Heart right ventricle (tissue), 16 donors: ENCODE data around the gene UBASH3B. TPM values are rescaled to one million over a fixed set of nuclear protein-coding genes. Genes with fewer than 3 reads are reported as not detected.

Source experiments
- ATAC-seq, 8 donors: fragments of 200-7000 bp; cut with Tn5 transposase; one replicate each; pipeline ENCODE4 v1.9.1; 2020; ENCODE audit warnings: mild to moderate bottlenecking in 8 of 8, moderate library complexity in 8 of 8, moderate number of reproducible peaks in 1 of 8
- DNase-seq, 2 donors: peaks; one replicate each; pipeline ENCODE4 v3.0.0-alpha.2; 2020
- H3K27ac ChIP-seq, 10 donors: fragments of 200-600 bp; sonication (generic) in 2 of 10; one replicate each; pipeline versions ENCODE4 v1.5.0 to v1.8.0; 2020 to 2022; ENCODE audit warnings: mild to moderate bottlenecking in 3 of 10
- H3K27me3 ChIP-seq, 7 donors: fragments of 200-600 bp; one replicate each; pipeline ENCODE4 v1.8.0; 2021 to 2022; ENCODE audit warnings: mild to moderate bottlenecking in 2 of 7
- H3K36me3 ChIP-seq, 9 donors: fragments of 200-600 bp; sonication (generic) in 1 of 9; one replicate each; pipeline versions ENCODE4 v1.5.0 to v1.8.0; 2020 to 2022; ENCODE audit warnings: mild to moderate bottlenecking in 2 of 9
- H3K4me1 ChIP-seq, 9 donors: fragments of 200-600 bp; sonication (generic) in 1 of 9; one replicate each; pipeline versions ENCODE4 v1.5.0 to v1.8.0; 2020 to 2022; ENCODE audit warnings: mild to moderate bottlenecking in 4 of 9
- H3K4me3 ChIP-seq, 10 donors: fragments of 200-600 bp; sonication (generic) in 2 of 10; one replicate each; pipeline versions ENCODE4 v1.5.0 to v1.8.0; 2020 to 2022; ENCODE audit warnings: mild to moderate bottlenecking in 7 of 10, moderate library complexity in 2 of 10
- H3K9me3 ChIP-seq, 11 donors: fragments of 200-600 bp in 10 of 11; sonication (generic) in 2 of 11; one replicate each; pipeline versions ENCODE4 v1.5.0 to v1.8.0; 2013 to 2022; ENCODE audit warnings: mild to moderate bottlenecking in 2 of 11, control low read depth in 1 of 11, moderate library complexity in 1 of 11
- WGBS, 2 donors: extraction: QIAGEN DNeasy Blood & Tissue Kit; methylation state at CpG; one replicate each; pipeline ENCODE4 v1.1.7; 2013; ENCODE audit warnings: inconsistent platforms in 1 of 2; 5-methylcytosine and 5-hydroxymethylcytosine counted together
- intact Hi-C, 10 donors: fragments of 100-400 bp; cut with DNase I; formaldehyde crosslinking; loops; one replicate each; pipeline versions ENCODE4 v1.11.1 to v1.14.2; 2022
- polyA plus RNA-seq, 2 donors: library from polyadenylated mRNA; stranded (reverse); fragments of 200-250 nt; gene quantifications; one replicate each; pipeline ENCODE4 v1.2.3, GENCODE V29; 2013
- total RNA-seq, 10 donors: library from RNA; stranded (reverse); fragmentation: NEBNext Ultra II Directional in 3 of 10; extraction: Animal tissue kit (Norgen Biotek cat#: 25700) in 3 of 10; gene quantifications; one replicate each; pipeline versions ENCODE4 v1.2.1 to v1.2.4, GENCODE V29; 2021 to 2023
- TF ChIP-seq, protein P1 (sequence below), 9 donors: fragments of 200-600 bp; sonication (generic) in 2 of 9; IDR thresholded peaks; one replicate each; pipeline versions ENCODE4 v1.5.0 to v1.8.0; 2021 to 2022; ENCODE audit warnings: antibody characterized with exemption in 9 of 9, mild to moderate bottlenecking in 5 of 9, moderate library complexity in 1 of 9
- donor health status: Arrhythmogenic right ventricular cardiomyopathy.
- donor health status: ischemic (EF 13 %, LVEDD 7.1; RV severe dilation, severe dysfunction).
- donor health status: healthy with polysubstance abuse.
- donor health status: DM: no; HTN: yes; CAD: no.
- donor health status: DM: no; HTN: no; CAD: no.
- donor health status: ischemic (EF 25% LVEDD 6.9; RV normal size, moderate dysfunction).
- donor health status: ischemic (EF 25% LVEDD 5.7; RV mildly dilated, moderate dysfunction).
- donor health status: healthy.
- donor health status: DM: yes; HTN: yes; CAD: no.
- donor health status: Ischemic cardiomyopathy.
- donor health status: ischemic (EF 35%, LVEDD 5.7; RV mildly dilated, moderate dysfunction).
- donor health status: nonischemic (EF 11% LVEDD 7.7; RV severe dilation, severe dysfunction).
- donor health status: DM: yes; HTN: yes; CAD: no.
- donor health status: PGD.
- donor health status: ischemic (EF 29% LVEDD 5.4; RV normal size, mild dysfunction).
- donor health status: nonischemic (EF 23%, LVEDD 6.1; RV moderate dilation, normal function).

The UBASH3B gene
- total and polyA plus RNA-seq, 12 donors = 0.51 to 8.0 (median 1.5) TPM

DNA sequence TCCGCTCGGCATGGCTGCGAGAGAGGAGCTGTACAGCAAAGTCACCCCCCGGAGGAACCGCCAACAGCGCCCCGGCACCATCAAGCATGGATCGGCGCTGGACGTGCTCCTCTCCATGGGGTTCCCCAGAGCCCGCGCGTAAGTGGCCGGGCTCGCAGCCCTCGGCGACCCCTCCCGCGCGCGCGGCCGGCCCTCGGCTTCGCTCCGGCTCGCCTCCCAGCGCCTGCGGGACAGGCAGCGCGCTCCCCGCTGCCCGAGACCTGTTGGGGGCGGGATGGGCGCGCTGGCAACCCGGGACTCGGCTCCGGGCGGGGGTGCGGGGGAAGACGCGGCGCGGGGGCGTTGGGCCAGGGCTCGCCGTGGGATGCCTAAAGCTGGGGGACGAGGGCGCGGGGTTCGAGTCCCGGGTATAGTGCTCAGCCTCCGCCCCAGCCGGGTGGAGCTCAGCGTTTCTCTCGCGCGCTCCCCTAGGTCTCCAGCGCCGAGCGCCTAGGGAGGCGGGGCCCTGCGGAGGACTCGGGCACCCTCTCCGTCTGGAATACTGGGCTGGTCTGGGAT is 630 bp downstream of the UBASH3B start:
- Histone ChIP-seq H3K36me3 (no peaks in the 10 kb centered on the region), H3K4me3 (peak overlapping the region; percentile 61 to 96 (median 78)), H3K27ac (peak overlapping the region; percentile 34 to 97 (median 87)), H3K4me1 (peaks cover 4 to 57% (median 15%) of the 10 kb centered on the region in 9 donors), H3K9me3 (peaks cover 0 to 4% (median 0%) of the 10 kb centered on the region in 11 donors), H3K27me3 (peaks cover 0 to 19% (median 7%) of the 10 kb centered on the region in 7 donors)
- DNase-seq (peak; percentile 36 to 49), ATAC-seq (peak; percentile 64 to 84 (median 68))
- TF ChIP-seq, protein P1, sequence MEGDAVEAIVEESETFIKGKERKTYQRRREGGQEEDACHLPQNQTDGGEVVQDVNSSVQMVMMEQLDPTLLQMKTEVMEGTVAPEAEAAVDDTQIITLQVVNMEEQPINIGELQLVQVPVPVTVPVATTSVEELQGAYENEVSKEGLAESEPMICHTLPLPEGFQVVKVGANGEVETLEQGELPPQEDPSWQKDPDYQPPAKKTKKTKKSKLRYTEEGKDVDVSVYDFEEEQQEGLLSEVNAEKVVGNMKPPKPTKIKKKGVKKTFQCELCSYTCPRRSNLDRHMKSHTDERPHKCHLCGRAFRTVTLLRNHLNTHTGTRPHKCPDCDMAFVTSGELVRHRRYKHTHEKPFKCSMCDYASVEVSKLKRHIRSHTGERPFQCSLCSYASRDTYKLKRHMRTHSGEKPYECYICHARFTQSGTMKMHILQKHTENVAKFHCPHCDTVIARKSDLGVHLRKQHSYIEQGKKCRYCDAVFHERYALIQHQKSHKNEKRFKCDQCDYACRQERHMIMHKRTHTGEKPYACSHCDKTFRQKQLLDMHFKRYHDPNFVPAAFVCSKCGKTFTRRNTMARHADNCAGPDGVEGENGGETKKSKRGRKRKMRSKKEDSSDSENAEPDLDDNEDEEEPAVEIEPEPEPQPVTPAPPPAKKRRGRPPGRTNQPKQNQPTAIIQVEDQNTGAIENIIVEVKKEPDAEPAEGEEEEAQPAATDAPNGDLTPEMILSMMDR (IDR thresholded peaks at IDR 0.05) = no peak
- intact Hi-C loops = loop anchor here in 1 of 10 donors (10.0 kb wide), 1 partner anchor 99 kb away; no protein-coding TSS in a partner anchor
- WGBS, 2 donors = 0% methylated on average over 66 of the region's 66 CpGs

DNA sequence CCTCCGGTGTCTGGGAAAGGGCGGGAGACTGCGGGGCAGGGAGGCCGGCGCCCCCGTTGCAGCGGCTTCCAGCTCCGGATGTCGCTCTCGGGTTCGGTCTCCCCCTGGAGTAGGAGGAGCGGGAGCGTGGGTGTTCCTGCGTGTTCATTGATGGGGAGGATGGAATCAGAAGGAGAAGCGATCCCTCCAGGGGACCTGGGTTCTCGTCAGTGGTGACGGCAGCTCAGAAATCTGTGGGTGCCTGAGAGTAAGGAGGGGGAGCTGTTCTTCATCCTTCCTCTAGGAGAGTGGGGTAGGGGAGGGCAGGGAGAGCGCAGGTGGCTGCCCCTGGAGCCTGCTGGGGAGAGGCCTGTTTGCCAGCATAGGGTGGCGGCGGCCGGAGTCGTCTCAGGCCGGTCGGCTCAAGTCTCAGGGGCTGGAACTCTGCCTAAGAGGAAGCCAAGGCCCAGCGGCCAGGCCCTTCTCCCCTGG is 1.1 kb downstream of the UBASH3B start:
- H3K36me3 ChIP-seq = no peaks in the 10 kb centered on the region
- peak overlapping the region; percentile 61 to 96 (median 78) for H3K4me3 ChIP-seq
- WGBS, 2 donors = 6% methylated on average over 25 of the region's 25 CpGs
- peak; percentile 29 to 38 for DNase-seq
- H3K27ac ChIP-seq = peak overlapping the region in 9 of 10 donors; percentile 34 to 97 (median 88)
- H3K27me3 ChIP-seq = peaks cover 0 to 19% (median 7%) of the 10 kb centered on the region in 7 donors
- intact Hi-C loops = loop anchor here in 1 of 10 donors (10.0 kb wide), 1 partner anchor 98 kb away; no protein-coding TSS in a partner anchor
- TF ChIP-seq, protein P1 (IDR thresholded peaks at IDR 0.05) = no peak
- ATAC-seq = peak in 7 of 8 donors; percentile 1 to 51 (median 40)
- H3K4me1 ChIP-seq = peaks cover 4 to 57% (median 15%) of the 10 kb centered on the region in 9 donors
- peaks cover 0 to 4% (median 0%) of the 10 kb centered on the region in 11 donors for H3K9me3 ChIP-seq

DNA sequence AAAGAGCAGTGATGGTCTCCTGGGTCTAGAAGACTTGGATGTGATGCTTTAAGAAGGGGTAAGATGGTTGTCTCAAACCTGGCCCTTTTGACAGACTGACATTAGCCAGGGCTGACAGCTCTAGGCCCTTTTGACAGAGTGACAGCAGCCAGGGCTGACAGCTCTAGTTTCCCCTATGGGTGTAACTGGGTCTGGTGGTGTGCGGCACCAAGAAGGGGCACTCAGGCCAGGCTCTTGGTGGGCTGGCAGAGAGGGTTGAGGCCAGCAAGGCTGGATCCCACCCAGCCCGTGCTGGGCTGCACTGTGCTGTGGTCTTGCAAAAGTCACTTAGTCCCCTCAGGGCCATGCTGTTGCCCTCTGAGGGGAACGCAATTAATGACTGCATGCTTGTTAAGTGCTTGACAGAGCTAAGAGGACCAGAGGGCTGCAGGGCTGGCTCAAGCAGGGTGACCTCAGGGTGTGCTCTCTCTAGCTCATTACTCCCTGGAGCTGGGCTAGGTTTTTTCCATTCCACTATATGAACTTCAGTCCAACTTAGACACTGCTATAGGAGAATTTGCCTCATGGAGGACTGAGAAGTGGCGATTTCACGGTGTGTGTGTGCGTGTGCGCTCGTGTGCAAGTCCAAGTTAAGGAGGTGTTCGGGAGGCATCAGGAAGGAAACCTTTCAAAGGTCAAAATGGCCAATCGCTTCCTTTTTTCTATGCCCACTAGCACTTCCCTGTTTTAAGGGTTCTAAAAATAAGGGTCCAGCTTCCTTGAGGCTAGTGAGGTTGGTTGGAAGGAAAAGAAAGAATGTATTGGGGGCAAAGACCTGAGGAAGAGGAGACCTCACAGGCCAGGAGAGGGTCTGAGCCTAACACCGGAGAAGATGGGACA is 4.4 kb downstream of the UBASH3B start:
- WGBS, 2 donors = 93 to 94% methylated on average over 11 of the region's 11 CpGs
- no peak for DNase-seq
- TF ChIP-seq, protein P1 (IDR thresholded peaks at IDR 0.05) = no peak
- Histone ChIP-seq H3K4me3 (no peak overlapping the region), H3K36me3 (no peaks in the 10 kb centered on the region), H3K9me3 (peaks cover 0 to 4% (median 0%) of the 10 kb centered on the region in 11 donors), H3K27ac (peak overlapping the region in 1 of 10 donors; percentile 12), H3K27me3 (no peaks in the 10 kb centered on the region), H3K4me1 (peaks cover 4 to 62% (median 15%) of the 10 kb centered on the region in 9 donors)
- intact Hi-C loops = loop anchor here in 1 of 10 donors (10.0 kb wide), 1 partner anchor 95 kb away; no protein-coding TSS in a partner anchor
- no peak for ATAC-seq
